ENCODE measurements around the gene AP1S1. TPM values are rescaled to one million over a fixed set of nuclear protein-coding genes. Genes with fewer than 3 reads are reported as not detected.

The AP1S1 gene
- total and polyA plus RNA-seq, 2 of the 13 experiments (the other 11 are each of a cell fraction or from before 2014, with no cell fraction given) = 57.5 to 68.1 TPM

- TF ChIP-seq MXD1 (CRISPR knock-in tag; IDR thresholded peaks at IDR 0.05) = no peak
- TF ChIP-seq, protein P1, sequence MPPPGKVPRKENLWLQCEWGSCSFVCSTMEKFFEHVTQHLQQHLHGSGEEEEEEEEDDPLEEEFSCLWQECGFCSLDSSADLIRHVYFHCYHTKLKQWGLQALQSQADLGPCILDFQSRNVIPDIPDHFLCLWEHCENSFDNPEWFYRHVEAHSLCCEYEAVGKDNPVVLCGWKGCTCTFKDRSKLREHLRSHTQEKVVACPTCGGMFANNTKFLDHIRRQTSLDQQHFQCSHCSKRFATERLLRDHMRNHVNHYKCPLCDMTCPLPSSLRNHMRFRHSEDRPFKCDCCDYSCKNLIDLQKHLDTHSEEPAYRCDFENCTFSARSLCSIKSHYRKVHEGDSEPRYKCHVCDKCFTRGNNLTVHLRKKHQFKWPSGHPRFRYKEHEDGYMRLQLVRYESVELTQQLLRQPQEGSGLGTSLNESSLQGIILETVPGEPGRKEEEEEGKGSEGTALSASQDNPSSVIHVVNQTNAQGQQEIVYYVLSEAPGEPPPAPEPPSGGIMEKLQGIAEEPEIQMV (CRISPR knock-in tag; IDR thresholded peaks at IDR 0.05; ENCODE audit: low read depth) = 0 out of 2 replicates have a peak, but pooled peaks have one; percentile 41
- peak; percentile 88 for TF ChIP-seq CEBPG (CRISPR knock-in tag; IDR thresholded peaks at IDR 0.05)
- TF ChIP-seq MXI1 (IDR thresholded peaks at IDR 0.05; ENCODE audit: borderline replicate concordance, low read depth, low read length) = no peak; the same call in 2 of the 3 replicates
- no peak for TF ChIP-seq CBX2 (IDR thresholded peaks at IDR 0.05; ENCODE audit: low read depth, low read length)
- no peak for TF ChIP-seq CBX2 (CRISPR knock-in tag; IDR thresholded peaks at IDR 0.05; ENCODE audit: low read depth)
- TF ChIP-seq, protein P2, sequence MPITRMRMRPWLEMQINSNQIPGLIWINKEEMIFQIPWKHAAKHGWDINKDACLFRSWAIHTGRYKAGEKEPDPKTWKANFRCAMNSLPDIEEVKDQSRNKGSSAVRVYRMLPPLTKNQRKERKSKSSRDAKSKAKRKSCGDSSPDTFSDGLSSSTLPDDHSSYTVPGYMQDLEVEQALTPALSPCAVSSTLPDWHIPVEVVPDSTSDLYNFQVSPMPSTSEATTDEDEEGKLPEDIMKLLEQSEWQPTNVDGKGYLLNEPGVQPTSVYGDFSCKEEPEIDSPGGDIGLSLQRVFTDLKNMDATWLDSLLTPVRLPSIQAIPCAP (CRISPR knock-in tag; IDR thresholded peaks at IDR 0.05; ENCODE audit: low read depth) = no peak
- no peak for TF ChIP-seq HNRNPUL1 (IDR thresholded peaks at IDR 0.05; ENCODE audit: low read depth, low read length)
- TF ChIP-seq ZMYM3 (CRISPR knock-in tag; IDR thresholded peaks at IDR 0.05) = peak; percentile 49; the same call in 1 of the 2 replicates
- no peak for TF ChIP-seq AGO2 (optimal IDR thresholded peaks at IDR 0.05; ENCODE audit: low read depth, low read length)
- no peak for TF ChIP-seq ZNF841 (CRISPR knock-in tag; IDR thresholded peaks at IDR 0.05; ENCODE audit: borderline replicate concordance)
- TF ChIP-seq NCOA5 (CRISPR knock-in tag; IDR thresholded peaks at IDR 0.05) = no peak
- no peak for TF ChIP-seq NFIB (CRISPR knock-in tag; IDR thresholded peaks at IDR 0.05; ENCODE audit: borderline replicate concordance)
- TF ChIP-seq POLR2AphosphoS2 (IDR thresholded peaks at IDR 0.05; ENCODE audit: low read depth, low read length) = no peak
- peak; percentile 53; the same call in 1 of the 2 replicates for TF ChIP-seq GFI1 (CRISPR knock-in tag; IDR thresholded peaks at IDR 0.05; ENCODE audit: borderline replicate concordance)
- TF ChIP-seq DNMT3B (CRISPR knock-in tag; conservative IDR thresholded peaks at IDR 0.05) = no peak
- peak; percentile 62; the same call in 1 of the 2 replicates for TF ChIP-seq ZNF292 (CRISPR knock-in tag; IDR thresholded peaks at IDR 0.05; ENCODE audit: borderline replicate concordance, low read depth)
- no peak for TF ChIP-seq ZNF562 (CRISPR knock-in tag; IDR thresholded peaks at IDR 0.05; ENCODE audit: borderline replicate concordance)
- no peak for TF ChIP-seq GTF3A (CRISPR knock-in tag; conservative IDR thresholded peaks at IDR 0.05)
- TF ChIP-seq, protein P3, sequence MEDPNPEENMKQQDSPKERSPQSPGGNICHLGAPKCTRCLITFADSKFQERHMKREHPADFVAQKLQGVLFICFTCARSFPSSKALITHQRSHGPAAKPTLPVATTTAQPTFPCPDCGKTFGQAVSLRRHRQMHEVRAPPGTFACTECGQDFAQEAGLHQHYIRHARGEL (CRISPR knock-in tag; IDR thresholded peaks at IDR 0.05) = no peak
- TF ChIP-seq, protein P4, sequence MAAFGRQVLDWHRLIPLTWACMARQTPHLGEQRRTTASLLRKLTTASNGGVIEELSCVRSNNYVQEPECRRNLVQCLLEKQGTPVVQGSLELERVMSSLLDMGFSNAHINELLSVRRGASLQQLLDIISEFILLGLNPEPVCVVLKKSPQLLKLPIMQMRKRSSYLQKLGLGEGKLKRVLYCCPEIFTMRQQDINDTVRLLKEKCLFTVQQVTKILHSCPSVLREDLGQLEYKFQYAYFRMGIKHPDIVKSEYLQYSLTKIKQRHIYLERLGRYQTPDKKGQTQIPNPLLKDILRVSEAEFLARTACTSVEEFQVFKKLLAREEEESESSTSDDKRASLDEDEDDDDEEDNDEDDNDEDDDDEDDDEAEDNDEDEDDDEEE (CRISPR knock-in tag; IDR thresholded peaks at IDR 0.05) = 0 out of 2 replicates have a peak, but pooled peaks have one; percentile 35
- peak; percentile 29 for TF ChIP-seq HNRNPH1 (optimal IDR thresholded peaks at IDR 0.05; ENCODE audit: low read depth, low read length)
- TF ChIP-seq, protein P5, sequence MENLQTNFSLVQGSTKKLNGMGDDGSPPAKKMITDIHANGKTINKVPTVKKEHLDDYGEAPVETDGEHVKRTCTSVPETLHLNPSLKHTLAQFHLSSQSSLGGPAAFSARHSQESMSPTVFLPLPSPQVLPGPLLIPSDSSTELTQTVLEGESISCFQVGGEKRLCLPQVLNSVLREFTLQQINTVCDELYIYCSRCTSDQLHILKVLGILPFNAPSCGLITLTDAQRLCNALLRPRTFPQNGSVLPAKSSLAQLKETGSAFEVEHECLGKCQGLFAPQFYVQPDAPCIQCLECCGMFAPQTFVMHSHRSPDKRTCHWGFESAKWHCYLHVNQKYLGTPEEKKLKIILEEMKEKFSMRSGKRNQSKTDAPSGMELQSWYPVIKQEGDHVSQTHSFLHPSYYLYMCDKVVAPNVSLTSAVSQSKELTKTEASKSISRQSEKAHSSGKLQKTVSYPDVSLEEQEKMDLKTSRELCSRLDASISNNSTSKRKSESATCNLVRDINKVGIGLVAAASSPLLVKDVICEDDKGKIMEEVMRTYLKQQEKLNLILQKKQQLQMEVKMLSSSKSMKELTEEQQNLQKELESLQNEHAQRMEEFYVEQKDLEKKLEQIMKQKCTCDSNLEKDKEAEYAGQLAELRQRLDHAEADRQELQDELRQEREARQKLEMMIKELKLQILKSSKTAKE (CRISPR knock-in tag; IDR thresholded peaks at IDR 0.05; ENCODE audit: borderline replicate concordance) = peak; percentile 25; the same call in 1 of the 2 replicates
These were observed 32.0 kb upstream of the AP1S1 start (continued) for GRCh38 chr7:101121991-101122932.

Data from HepG2 (cell line).